Muscle layer of colon (tissue), 2 donors: ENCODE measurements around the gene PLEKHH1.

Experiments
- H3K27ac ChIP-seq: one replicate; pipeline ENCODE4 v1.7.0; 2013; ENCODE audit warnings: low read depth, mild to moderate bottlenecking, low read length, moderate library complexity
- H3K27me3 ChIP-seq, 2 donors: one replicate each; pipeline ENCODE4 v1.7.0; 2013; ENCODE audit warnings: low read length in 2 of 2, mild to moderate bottlenecking in 2 of 2; ENCODE audit not compliant: insufficient read depth in 2 of 2, control insufficient read depth in 1 of 2
- H3K36me3 ChIP-seq: one replicate; pipeline ENCODE4 v1.7.0; 2013; ENCODE audit warnings: mild to moderate bottlenecking, low read length; ENCODE audit not compliant: insufficient read depth
- H3K4me1 ChIP-seq: one replicate; pipeline ENCODE4 v1.7.0; 2013; ENCODE audit warnings: mild to moderate bottlenecking, low read length; ENCODE audit not compliant: insufficient read depth
- H3K4me3 ChIP-seq, 2 donors: one replicate each; pipeline ENCODE4 v1.7.0; 2013; ENCODE audit warnings: low read length in 2 of 2, low read depth in 1 of 2, mild to moderate bottlenecking in 1 of 2, moderate library complexity in 1 of 2
- H3K9ac ChIP-seq: one replicate; pipeline ENCODE4 v1.7.0; 2013; ENCODE audit warnings: low read length
- H3K9me3 ChIP-seq: one replicate; pipeline ENCODE4 v1.7.0; 2013; ENCODE audit warnings: mild to moderate bottlenecking, low read length
- donor health status: abdominal sarcoma.
- donor health status: Adenocarcinoma of cecum.

PLEKHH1 gene

DNA sequence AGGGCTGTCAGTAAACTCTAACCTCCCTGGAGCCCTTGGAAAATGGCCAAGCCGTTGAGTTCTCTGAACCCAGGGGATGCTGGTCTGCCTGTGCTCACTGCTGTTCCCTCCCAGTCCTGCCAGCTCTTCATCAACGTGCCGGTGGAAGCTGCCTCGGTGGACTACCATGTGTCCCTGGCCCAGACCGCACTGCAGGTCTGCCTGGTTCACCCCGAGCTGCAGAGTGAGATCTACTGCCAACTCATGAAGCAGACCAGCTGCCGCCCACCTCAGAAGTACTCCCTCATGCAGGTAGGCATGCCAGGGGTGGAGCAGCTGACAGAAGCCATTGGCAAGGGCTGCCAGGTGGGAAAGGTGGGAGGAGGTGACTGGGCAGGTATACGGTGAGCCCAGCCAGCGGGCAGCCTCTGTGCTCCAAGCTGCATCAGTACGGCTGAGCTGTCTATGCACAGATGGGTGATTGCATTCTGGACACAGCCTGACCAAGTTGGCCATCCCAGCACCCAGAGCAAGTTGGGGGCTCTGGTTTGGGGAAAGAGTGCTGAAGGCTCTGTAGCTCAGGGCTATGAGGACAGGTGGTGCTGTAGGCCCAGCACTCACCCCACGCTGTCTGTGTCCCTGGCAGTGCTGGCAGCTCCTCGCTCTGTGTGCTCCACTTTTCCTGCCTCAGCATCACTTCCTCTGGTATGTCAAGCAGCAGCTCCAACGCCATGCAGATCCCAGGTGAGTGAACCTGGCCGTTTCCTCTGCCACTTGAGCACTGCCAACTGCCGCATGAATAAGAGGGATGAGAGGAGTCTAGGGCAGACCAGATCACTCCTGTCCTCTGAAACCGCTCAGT is 45.0 kb downstream of the PLEKHH1 start:
- Histone ChIP-seq H3K27me3 (no peaks in the 10 kb centered on the region), H3K9me3 (no peaks in the 10 kb centered on the region), H3K9ac (no peak overlapping the region), H3K27ac (no peak overlapping the region), H3K4me3 (no peak overlapping the region), H3K4me1 (no peaks in the 10 kb centered on the region), H3K36me3 (no peaks in the 10 kb centered on the region)

GRCh38 chr14:67579040-67579439 is 46.0 kb downstream of the PLEKHH1 start:
- Histone ChIP-seq H3K9me3 (no peaks in the 10 kb centered on the region), H3K4me3 (no peak overlapping the region), H3K9ac (no peak overlapping the region), H3K36me3 (no peaks in the 10 kb centered on the region), H3K4me1 (no peaks in the 10 kb centered on the region), H3K27me3 (no peaks in the 10 kb centered on the region), H3K27ac (no peak overlapping the region)

GRCh38 chr14:67579636-67580035 is 46.5 kb downstream of the PLEKHH1 start:
- H3K27ac ChIP-seq: no peak overlapping the region
- H3K36me3 ChIP-seq: no peaks in the 10 kb centered on the region

GRCh38 chr14:67580336-67581171 is 47.5 kb downstream of the PLEKHH1 start:
- Histone ChIP-seq H3K27ac (no peak overlapping the region), H3K4me1 (no peaks in the 10 kb centered on the region), H3K36me3 (peaks cover 4% of the 10 kb centered on the region), H3K4me3 (no peak overlapping the region), H3K9ac (no peak overlapping the region), H3K9me3 (no peaks in the 10 kb centered on the region), H3K27me3 (no peaks in the 10 kb centered on the region)

More at GRCh38 chr14:67579636-67580035, 46.5 kb downstream of the PLEKHH1 start:
- no peaks in the 10 kb centered on the region for H3K27me3 ChIP-seq
- H3K9me3 ChIP-seq: no peaks in the 10 kb centered on the region
- no peak overlapping the region for H3K4me3 ChIP-seq
- H3K9ac ChIP-seq: no peak overlapping the region
- H3K4me1 ChIP-seq: no peaks in the 10 kb centered on the region

- Histone ChIP-seq H3K4me1 (no peaks in the 10 kb centered on the region), H3K9ac (no peak overlapping the region), H3K4me3 (no peak overlapping the region), H3K27ac (no peak overlapping the region), H3K27me3 (no peaks in the 10 kb centered on the region), H3K36me3 (peaks cover 8% of the 10 kb centered on the region), H3K9me3 (no peaks in the 10 kb centered on the region)
These were observed 48.6 kb downstream of the PLEKHH1 start for GRCh38 chr14:67581643-67582042.

DNA sequence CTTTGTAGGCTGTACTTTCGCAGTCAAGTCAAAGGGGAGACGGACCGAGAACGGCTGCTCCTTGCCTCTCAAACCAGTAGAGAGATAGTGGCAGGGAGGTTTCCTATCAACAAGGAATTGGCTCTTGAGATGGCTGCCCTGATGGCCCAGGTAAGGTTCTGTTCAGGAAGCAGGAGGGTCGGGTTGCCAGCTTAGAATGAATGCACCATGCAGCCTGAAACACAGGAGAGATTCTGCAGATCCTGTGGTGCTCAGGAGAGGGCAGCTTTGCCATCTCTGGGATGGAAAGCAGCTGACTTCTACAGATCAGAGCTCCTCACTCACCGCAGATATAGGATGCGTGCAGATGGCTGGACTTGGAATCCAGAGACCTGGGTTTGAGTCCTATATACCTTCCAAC is 49.0 kb downstream of the PLEKHH1 start:
- Histone ChIP-seq H3K36me3 (peaks cover 10% of the 10 kb centered on the region), H3K27ac (no peak overlapping the region)

DNA sequence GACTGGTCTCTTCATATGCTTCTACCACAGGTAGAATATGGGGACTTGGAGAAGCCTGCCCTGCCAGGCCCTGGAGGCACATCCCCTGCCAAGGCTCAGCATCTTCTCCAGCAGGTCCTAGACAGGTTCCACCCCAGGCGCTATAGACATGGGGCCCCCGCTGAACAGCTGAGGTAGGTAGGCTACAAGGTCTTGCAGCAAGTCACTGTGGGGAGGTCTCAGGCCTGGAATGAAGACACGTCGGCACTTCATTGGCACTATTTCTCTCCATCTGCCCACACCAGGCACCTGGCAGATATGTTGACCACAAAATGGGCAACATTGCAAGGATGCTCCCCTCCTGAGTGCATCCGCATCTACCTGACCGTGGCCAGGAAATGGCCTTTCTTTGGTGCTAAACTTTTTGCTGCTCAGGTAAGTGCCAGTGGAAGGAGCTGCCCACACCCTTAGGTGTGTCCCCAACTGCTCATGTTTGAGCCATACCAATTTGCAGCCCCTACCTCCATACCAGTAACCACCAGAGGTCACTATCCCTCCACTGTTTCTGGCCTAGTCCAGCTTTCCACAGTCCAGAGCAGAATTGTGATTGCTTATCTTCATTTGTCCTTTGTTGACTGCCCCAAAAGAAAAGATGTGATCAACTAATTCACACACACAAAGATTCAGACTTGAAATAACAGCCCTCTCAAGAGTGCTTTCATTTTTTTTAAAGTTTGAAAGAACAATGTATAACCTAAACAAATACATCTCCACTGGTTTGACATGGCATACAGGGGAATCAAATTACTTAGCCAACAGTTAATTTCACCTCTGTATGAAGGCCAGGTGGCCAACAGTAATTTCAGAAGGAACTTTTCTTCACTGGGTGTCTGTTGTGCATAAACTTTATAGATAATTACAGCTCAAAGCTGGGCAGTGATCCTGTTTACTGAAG is 50.9 kb downstream of the PLEKHH1 start:
- Histone ChIP-seq H3K27ac (no peak overlapping the region), H3K9me3 (no peaks in the 10 kb centered on the region), H3K4me3 (no peak overlapping the region), H3K9ac (no peak overlapping the region), H3K36me3 (peaks cover 25% of the 10 kb centered on the region), H3K27me3 (no peaks in the 10 kb centered on the region), H3K4me1 (no peaks in the 10 kb centered on the region)

More for the DNA sequence above, 49.0 kb downstream of the PLEKHH1 start:
- H3K9ac ChIP-seq: no peak overlapping the region
- no peaks in the 10 kb centered on the region for H3K9me3 ChIP-seq
- H3K4me3 ChIP-seq: no peak overlapping the region
- H3K27me3 ChIP-seq: no peaks in the 10 kb centered on the region
- H3K4me1 ChIP-seq: no peaks in the 10 kb centered on the region

DNA sequence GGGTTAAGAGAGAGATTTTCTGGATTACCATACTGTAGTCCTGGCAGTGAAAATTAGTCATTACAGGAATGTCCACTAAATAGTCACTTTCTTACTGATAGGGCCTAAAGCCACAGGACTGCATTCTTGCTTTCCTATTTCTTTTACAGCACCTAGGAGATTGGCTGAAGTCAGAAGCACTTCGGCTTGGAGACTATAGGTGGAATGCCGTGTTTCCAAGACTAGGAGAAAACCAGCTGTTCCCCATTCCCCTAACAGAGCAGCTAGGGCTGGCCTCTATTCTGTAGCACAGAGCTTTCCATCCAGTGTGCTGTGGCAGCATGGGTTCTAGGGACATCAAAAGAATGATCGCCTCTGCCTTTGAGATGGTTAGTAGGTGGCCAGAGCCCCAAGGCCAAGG is 51.9 kb downstream of the PLEKHH1 start:
- Histone ChIP-seq H3K9me3 (no peaks in the 10 kb centered on the region), H3K4me1 (no peaks in the 10 kb centered on the region), H3K4me3 (no peak overlapping the region), H3K27me3 (no peaks in the 10 kb centered on the region), H3K9ac (no peak overlapping the region), H3K27ac (no peak overlapping the region), H3K36me3 (peaks cover 35% of the 10 kb centered on the region)

GRCh38 chr14:67586369-67586768 is 53.3 kb downstream of the PLEKHH1 start:
- Histone ChIP-seq H3K27me3 (no peaks in the 10 kb centered on the region), H3K9ac (no peak overlapping the region), H3K4me3 (no peak overlapping the region), H3K9me3 (no peaks in the 10 kb centered on the region), H3K36me3 (peaks cover 40% of the 10 kb centered on the region), H3K27ac (no peak overlapping the region), H3K4me1 (no peaks in the 10 kb centered on the region)

DNA sequence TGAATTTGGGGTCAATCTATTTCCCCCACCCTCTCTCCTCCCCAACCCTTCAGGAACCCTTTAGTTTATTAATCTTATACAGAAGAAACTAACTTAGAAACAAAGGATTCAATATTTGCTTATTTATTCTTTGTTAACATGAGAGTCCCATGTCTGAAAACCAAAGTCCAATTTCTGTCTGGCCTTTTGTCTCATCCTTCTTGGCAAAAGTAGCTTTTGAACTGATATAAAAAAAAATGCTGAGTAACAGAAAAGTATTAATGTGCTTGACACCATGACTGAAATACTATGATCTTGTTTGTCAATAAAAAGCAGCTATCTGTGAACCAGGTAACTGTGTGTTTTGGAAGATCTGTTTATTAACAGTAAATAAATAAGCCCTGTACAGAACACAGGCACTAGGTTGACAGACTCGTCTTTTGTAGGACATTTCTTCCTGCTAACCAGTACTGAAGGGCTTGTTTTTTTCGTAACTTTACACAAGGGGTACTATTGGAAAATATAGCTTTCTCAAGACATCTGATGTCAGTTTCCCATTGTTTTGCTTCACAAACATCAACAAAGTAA is 56.2 kb downstream of the PLEKHH1 start:
- H3K9me3 ChIP-seq: no peaks in the 10 kb centered on the region
- no peak overlapping the region for H3K27ac ChIP-seq
- H3K27me3 ChIP-seq: no peaks in the 10 kb centered on the region
- no peak overlapping the region for H3K9ac ChIP-seq
- H3K4me1 ChIP-seq: no peaks in the 10 kb centered on the region
- no peak overlapping the region for H3K4me3 ChIP-seq
- peaks cover 52% of the 10 kb centered on the region for H3K36me3 ChIP-seq
